Activated CD4-positive, alpha-beta memory T cell treated with anti-CD3 and anti-CD28 coated beads, Interleukin-2, amount 10 ng/mL, durations not matched to agents 7 days and 5 days (primary cell): ENCODE data around the gene APBA1. TPM values are rescaled to one million over a fixed set of nuclear protein-coding genes. Genes with fewer than 3 reads are reported as not detected.

Experiments
- CTCF ChIA-PET: fragments of 350-600 bp; sonication (Branson Sonifier 250); formaldehyde crosslinking; loops from one replicate; lab custom pipeline; 2021; ENCODE audit warnings: antibody characterized with exemption, inconsistent platforms; lab: Charles Lee
- POLR2A ChIA-PET: fragments of 350-600 bp; sonication (Branson Sonifier 250); formaldehyde crosslinking; loops from one replicate; lab custom pipeline; 2021; ENCODE audit warnings: antibody characterized with exemption; lab: Charles Lee
- DNase-seq: peaks from one replicate; pipeline ENCODE4 v3.0.0-alpha.2; 2020
- H3K27ac Mint-ChIP-seq: one replicate; pipeline ENCODE4 v1.8.0; 2021; ENCODE audit warnings: mild to moderate bottlenecking, mixed read lengths
- H3K27me3 Mint-ChIP-seq: one replicate; pipeline ENCODE4 v1.8.0; 2021; ENCODE audit warnings: mixed read lengths
- H3K36me3 Mint-ChIP-seq: one replicate; pipeline ENCODE4 v1.8.0; 2021; ENCODE audit warnings: low read depth, mixed read lengths
- H3K4me1 Mint-ChIP-seq: one replicate; pipeline ENCODE4 v1.8.0; 2021; ENCODE audit warnings: mixed read lengths
- H3K4me3 Mint-ChIP-seq: one replicate; pipeline ENCODE4 v1.8.0; 2021; ENCODE audit warnings: mild to moderate bottlenecking, mixed read lengths
- H3K9me3 Mint-ChIP-seq: one replicate; pipeline ENCODE4 v1.8.0; 2021; ENCODE audit warnings: mixed read lengths
- total RNA-seq, 2 experiments: library from RNA; stranded (reverse); gene quantifications; one replicate each; pipeline ENCODE4 v1.2.3, GENCODE V29; 2021

APBA1 gene
- total RNA-seq, 2 experiments from 2014 or later = 6.2 to 7.8 TPM

- Mint-ChIP-seq H3K27ac (no peak overlapping the region), H3K27me3 (peaks cover 7% of the 10 kb centered on the region), H3K9me3 (no peaks in the 10 kb centered on the region), H3K4me1 (no peaks in the 10 kb centered on the region), H3K36me3 (no peaks in the 10 kb centered on the region), H3K4me3 (no peak overlapping the region)
- DNase-seq = no peak
- CTCF ChIA-PET = no interaction called here
- POLR2A ChIA-PET = no interaction called here
These were observed 94.1 kb downstream of the APBA1 start for GRCh38 chr9:69578026-69578425.

- POLR2A ChIA-PET = no interaction called here
These were observed 95.0 kb downstream of the APBA1 start for GRCh38 chr9:69577123-69577522.

GRCh38 chr9:69574057-69574456, 98.1 kb downstream of the APBA1 start:
- no peak for DNase-seq
- CTCF ChIA-PET = no interaction called here
- no peak overlapping the region for H3K27ac Mint-ChIP-seq

More at GRCh38 chr9:69577123-69577522, 95.0 kb downstream of the APBA1 start:
- Mint-ChIP-seq H3K4me3 (no peak overlapping the region), H3K27me3 (peaks cover 7% of the 10 kb centered on the region), H3K9me3 (no peaks in the 10 kb centered on the region), H3K4me1 (no peaks in the 10 kb centered on the region), H3K36me3 (no peaks in the 10 kb centered on the region), H3K27ac (no peak overlapping the region)
- CTCF ChIA-PET = no interaction called here
- DNase-seq = no peak

GRCh38 chr9:69573651-69574050, 98.5 kb downstream of the APBA1 start:
- CTCF ChIA-PET = no interaction called here

More at GRCh38 chr9:69574057-69574456, 98.1 kb downstream of the APBA1 start:
- H3K4me3 Mint-ChIP-seq = no peak overlapping the region
- H3K4me1 Mint-ChIP-seq = no peaks in the 10 kb centered on the region
- H3K27me3 Mint-ChIP-seq = no peaks in the 10 kb centered on the region
- no peaks in the 10 kb centered on the region for H3K36me3 Mint-ChIP-seq
- H3K9me3 Mint-ChIP-seq = no peaks in the 10 kb centered on the region
- POLR2A ChIA-PET = no interaction called here

GRCh38 chr9:69572611-69573010, 99.6 kb downstream of the APBA1 start:
- no peaks in the 10 kb centered on the region for H3K27me3 Mint-ChIP-seq
- no peak overlapping the region for H3K4me3 Mint-ChIP-seq
- no peaks in the 10 kb centered on the region for H3K4me1 Mint-ChIP-seq
- no peaks in the 10 kb centered on the region for H3K9me3 Mint-ChIP-seq
- CTCF ChIA-PET = interaction anchor here (1.7 kb wide), 1 partner anchor 151 kb away, joined by 7 read pairs; no protein-coding TSS in a partner anchor
- no peak overlapping the region for H3K27ac Mint-ChIP-seq
- POLR2A ChIA-PET = no interaction called here
- H3K36me3 Mint-ChIP-seq = no peaks in the 10 kb centered on the region
- DNase-seq = no peak

More at GRCh38 chr9:69573651-69574050, 98.5 kb downstream of the APBA1 start:
- no peak overlapping the region for H3K4me3 Mint-ChIP-seq
- H3K9me3 Mint-ChIP-seq = no peaks in the 10 kb centered on the region
- H3K27ac Mint-ChIP-seq = no peak overlapping the region
- POLR2A ChIA-PET = no interaction called here
- DNase-seq = no peak
- no peaks in the 10 kb centered on the region for H3K4me1 Mint-ChIP-seq
- H3K36me3 Mint-ChIP-seq = no peaks in the 10 kb centered on the region
- no peaks in the 10 kb centered on the region for H3K27me3 Mint-ChIP-seq

- Mint-ChIP-seq H3K4me1 (no peaks in the 10 kb centered on the region), H3K27me3 (no peaks in the 10 kb centered on the region), H3K36me3 (no peaks in the 10 kb centered on the region), H3K27ac (no peak overlapping the region), H3K4me3 (no peak overlapping the region), H3K9me3 (no peaks in the 10 kb centered on the region)
- CTCF ChIA-PET = no interaction called here
- POLR2A ChIA-PET = no interaction called here
- no peak for DNase-seq
These were observed 101.1 kb downstream of the APBA1 start for GRCh38 chr9:69571032-69571431.

GRCh38 chr9:69569738-69570451, 102.3 kb downstream of the APBA1 start:
- no peak for DNase-seq
- Mint-ChIP-seq H3K4me1 (no peaks in the 10 kb centered on the region), H3K27ac (no peak overlapping the region), H3K36me3 (no peaks in the 10 kb centered on the region), H3K27me3 (no peaks in the 10 kb centered on the region), H3K4me3 (no peak overlapping the region), H3K9me3 (no peaks in the 10 kb centered on the region)
- ChIA-PET POLR2A (no interaction called here), CTCF (no interaction called here)

- H3K9me3 Mint-ChIP-seq = no peaks in the 10 kb centered on the region
- POLR2A ChIA-PET = no interaction called here
These were observed 107.6 kb downstream of the APBA1 start for GRCh38 chr9:69564557-69564956.

GRCh38 chr9:69559126-69559525, 113.0 kb downstream of the APBA1 start:
- H3K4me3 Mint-ChIP-seq = no peak overlapping the region
- no peak for DNase-seq
- CTCF ChIA-PET = no interaction called here
- no peak overlapping the region for H3K27ac Mint-ChIP-seq
- H3K4me1 Mint-ChIP-seq = no peaks in the 10 kb centered on the region
- no peaks in the 10 kb centered on the region for H3K36me3 Mint-ChIP-seq
- H3K9me3 Mint-ChIP-seq = no peaks in the 10 kb centered on the region
- H3K27me3 Mint-ChIP-seq = peaks cover 23% of the 10 kb centered on the region
- POLR2A ChIA-PET = no interaction called here

More at GRCh38 chr9:69564557-69564956, 107.6 kb downstream of the APBA1 start:
- CTCF ChIA-PET = no interaction called here
- no peak for DNase-seq
- Mint-ChIP-seq H3K27ac (no peak overlapping the region), H3K27me3 (peaks cover 4% of the 10 kb centered on the region), H3K4me1 (no peaks in the 10 kb centered on the region), H3K36me3 (no peaks in the 10 kb centered on the region), H3K4me3 (no peak overlapping the region)

GRCh38 chr9:69556707-69557106, 115.5 kb downstream of the APBA1 start:
- Mint-ChIP-seq H3K9me3 (no peaks in the 10 kb centered on the region), H3K4me3 (no peak overlapping the region), H3K4me1 (no peaks in the 10 kb centered on the region), H3K27ac (no peak overlapping the region), H3K27me3 (peaks cover 28% of the 10 kb centered on the region), H3K36me3 (no peaks in the 10 kb centered on the region)
- DNase-seq = no peak
- ChIA-PET POLR2A (no interaction called here), CTCF (no interaction called here)

- no peak for DNase-seq
- H3K4me3 Mint-ChIP-seq = no peak overlapping the region
- peaks cover 29% of the 10 kb centered on the region for H3K27me3 Mint-ChIP-seq
- no peaks in the 10 kb centered on the region for H3K9me3 Mint-ChIP-seq
- no peak overlapping the region for H3K27ac Mint-ChIP-seq
- H3K4me1 Mint-ChIP-seq = no peaks in the 10 kb centered on the region
- ChIA-PET POLR2A (no interaction called here), CTCF (interaction anchor here (0.7 kb wide), 1 partner anchor 135 kb away, joined by 3 read pairs; no protein-coding TSS in a partner anchor)
- no peaks in the 10 kb centered on the region for H3K36me3 Mint-ChIP-seq
These were observed 116.4 kb downstream of the APBA1 start for GRCh38 chr9:69555802-69556201.

- DNase-seq = no peak
- Mint-ChIP-seq H3K4me1 (no peaks in the 10 kb centered on the region), H3K27ac (no peak overlapping the region), H3K27me3 (peaks cover 32% of the 10 kb centered on the region), H3K36me3 (no peaks in the 10 kb centered on the region), H3K9me3 (no peaks in the 10 kb centered on the region), H3K4me3 (no peak overlapping the region)
- ChIA-PET CTCF (interaction anchor here (1.2 to 1.3 kb wide), 2 partner anchors 132 to 134 kb away, joined by 5 to 6 read pairs; no protein-coding TSS in a partner anchor), POLR2A (no interaction called here)
These were observed 117.2 kb downstream of the APBA1 start for GRCh38 chr9:69554945-69555344.

GRCh38 chr9:69549310-69550202, 122.6 kb downstream of the APBA1 start:
- Mint-ChIP-seq H3K27me3 (peaks cover 22% of the 10 kb centered on the region), H3K4me3 (no peak overlapping the region), H3K4me1 (peaks cover 3% of the 10 kb centered on the region), H3K27ac (no peak overlapping the region), H3K9me3 (no peaks in the 10 kb centered on the region), H3K36me3 (no peaks in the 10 kb centered on the region)
- DNase-seq = peak; percentile 32
- ChIA-PET POLR2A (no interaction called here), CTCF (interaction anchor here (3.6 to 5.4 kb wide), 2 partner anchors 128 kb away, joined by 52 to 84 read pairs; no protein-coding TSS in a partner anchor)
